ENCODE measurements around the gene CRACDL. TPM values are rescaled to one million over a fixed set of nuclear protein-coding genes. Genes with fewer than 3 reads are reported as not detected.
A peak's percentile ranks its signal among the peaks of the same experiment; 100 is the strongest.

CRACDL gene
- total and polyA plus RNA-seq, 2 of the 13 experiments (the other 11 are each of a cell fraction or from before 2014, with no cell fraction given) = 0.15 to 0.26 TPM

GRCh38 chr2:98782570-98782969, 153.5 kb downstream of the CRACDL start:
- Histone ChIP-seq H3K4me2 (ENCODE audit: low read depth, low read length) (no peak overlapping the region), H3K27ac (ENCODE audit: extremely low read length, insufficient read depth, low read length) (no peak overlapping the region), H3K9ac (ENCODE audit: insufficient read depth, low read depth, low read length) (no peak overlapping the region), H3K4me3 (replicated peaks in 1 of 3; ENCODE audit: insufficient read depth in 1 of 3, low read depth in 2 of 3, low read length in 3 of 3) (no peak overlapping the region), H3K27me3 (ENCODE audit: control insufficient read depth in 1 of 2, insufficient read depth in 2 of 2, low read length in 2 of 2) (no peaks in the 10 kb centered on the region), H3K4me1 (ENCODE audit: insufficient read depth, low read length) (peaks cover 29% of the 10 kb centered on the region), H3K36me3 (replicated peaks in 1 of 2; ENCODE audit: control insufficient read depth in 1 of 2, insufficient read depth in 2 of 2, low read length in 2 of 2) (no peaks in the 10 kb centered on the region), H4K20me1 (ENCODE audit: insufficient read depth, low read length) (no peaks in the 10 kb centered on the region), H2AFZ (ENCODE audit: low read length) (no peak overlapping the region), H3K9me3 (ENCODE audit: low read length) (peaks cover 16% of the 10 kb centered on the region), H3K79me2 (ENCODE audit: insufficient read depth, low read length) (no peaks in the 10 kb centered on the region)
- in situ Hi-C loops (cut with HindIII; ENCODE audit: extremely low pct_ligation_motif_present, low pct_unique_long_range_greater_than_20kb) = no loop called here
- ChIA-PET CTCF (ENCODE audit: low intra/inter-chr PET ratio, low total read pairs) (no interaction called here), POLR2A (no interaction called here)
- ATAC-seq = no peak
- DNase-seq (ENCODE audit: low spot score) = no peak
- intact Hi-C loops (cut with micrococcal nuclease; ENCODE audit: unreplicated experiment) = no loop called here
- FAIRE-seq = no peak
- no TSS peak for BruUV-seq (replicated peaks)
- TF ChIP-seq HNF4G (IDR thresholded peaks at IDR 0.05; ENCODE audit: borderline replicate concordance, low read depth, low read length) (no peak), HNF4G (CRISPR knock-in tag; IDR thresholded peaks at IDR 0.05; ENCODE audit: borderline replicate concordance, low read depth) (no peak), ZEB1 (IDR thresholded peaks at IDR 0.05; ENCODE audit: insufficient replicate concordance, low read depth) (no peak), ZNF317 (CRISPR knock-in tag; IDR thresholded peaks at IDR 0.05) (peak; percentile 96), TEAD3 (CRISPR knock-in tag; optimal IDR thresholded peaks at IDR 0.05; ENCODE audit: borderline replicate concordance) (no peak), ZNF598 (CRISPR knock-in tag; IDR thresholded peaks at IDR 0.05; ENCODE audit: borderline replicate concordance) (no peak), KMT2B (CRISPR knock-in tag; IDR thresholded peaks at IDR 0.05) (no peak), ZNF580 (CRISPR knock-in tag; IDR thresholded peaks at IDR 0.05; ENCODE audit: borderline replicate concordance, low read depth) (no peak), NR2C2 (CRISPR knock-in tag; IDR thresholded peaks at IDR 0.05; ENCODE audit: borderline replicate concordance) (no peak), RARA (CRISPR knock-in tag; IDR thresholded peaks at IDR 0.05) (no peak)

GRCh38 chr2:98781822-98782221, 154.2 kb downstream of the CRACDL start:
- no peak overlapping the region for H3K4me2 ChIP-seq (ENCODE audit: low read depth, low read length)
- FAIRE-seq (no peak), ATAC-seq (no peak), DNase-seq (ENCODE audit: low spot score) (no peak)
- in situ Hi-C loops (cut with HindIII; ENCODE audit: extremely low pct_ligation_motif_present, low pct_unique_long_range_greater_than_20kb) (no loop called here), intact Hi-C loops (cut with micrococcal nuclease; ENCODE audit: unreplicated experiment) (no loop called here)
- H3K79me2 ChIP-seq (ENCODE audit: insufficient read depth, low read length) = no peaks in the 10 kb centered on the region
- H3K9me3 ChIP-seq (ENCODE audit: low read length) = peaks cover 16% of the 10 kb centered on the region
- no peaks in the 10 kb centered on the region for H4K20me1 ChIP-seq (ENCODE audit: insufficient read depth, low read length)
- H3K27me3 ChIP-seq (ENCODE audit: control insufficient read depth in 1 of 2, insufficient read depth in 2 of 2, low read length in 2 of 2) = no peaks in the 10 kb centered on the region
- H3K27ac ChIP-seq (ENCODE audit: extremely low read length, insufficient read depth, low read length) = no peak overlapping the region
- ChIA-PET CTCF (ENCODE audit: low intra/inter-chr PET ratio, low total read pairs) (no interaction called here), POLR2A (no interaction called here)
- H3K4me3 ChIP-seq (replicated peaks in 1 of 3; ENCODE audit: insufficient read depth in 1 of 3, low read depth in 2 of 3, low read length in 3 of 3) = no peak overlapping the region
- H2AFZ ChIP-seq (ENCODE audit: low read length) = no peak overlapping the region
- H3K36me3 ChIP-seq (replicated peaks in 1 of 2; ENCODE audit: control insufficient read depth in 1 of 2, insufficient read depth in 2 of 2, low read length in 2 of 2) = no peaks in the 10 kb centered on the region
- no TSS peak for BruUV-seq (replicated peaks)
- 55% methylated on average over 1 of the region's 1 CpG for WGBS (ENCODE audit: low lambda C conversion rate)
- no peak overlapping the region for H3K9ac ChIP-seq (ENCODE audit: insufficient read depth, low read depth, low read length)
- peaks cover 26% of the 10 kb centered on the region for H3K4me1 ChIP-seq (ENCODE audit: insufficient read depth, low read length)
- TF ChIP-seq ZNF687 (CRISPR knock-in tag; IDR thresholded peaks at IDR 0.05) = no peak
- TF ChIP-seq ZNF280D (CRISPR knock-in tag; IDR thresholded peaks at IDR 0.05) = peak; percentile 92
